ENCODE measurements around the gene OVAAL.

- no peak for TF ChIP-seq MAFK (IDR thresholded peaks at IDR 0.05; ENCODE audit: low read depth, low read length)
- TF ChIP-seq CTCF (IDR thresholded peaks at IDR 0.05; ENCODE audit: control extremely low read depth in 1 of 3, insufficient read depth in 1 of 3, low read depth in 1 of 3, low read length in 3 of 3) = no peak
- TF ChIP-seq EGR1 (IDR thresholded peaks at IDR 0.05; ENCODE audit: borderline replicate concordance, low read depth, low read length) = no peak
- TF ChIP-seq POLR2AphosphoS5 (IDR thresholded peaks at IDR 0.05; ENCODE audit: low read depth, low read length) = no peak
- no peak for TF ChIP-seq POLR2A (IDR thresholded peaks at IDR 0.05; ENCODE audit: control extremely low read depth in 1 of 2, low read depth in 2 of 2, low read length in 2 of 2)
- no peak for TF ChIP-seq JUND (IDR thresholded peaks at IDR 0.05; ENCODE audit: low read length)
- no peak for TF ChIP-seq CHD7 (IDR thresholded peaks at IDR 0.05; ENCODE audit: insufficient replicate concordance, low read length)
- no peak for TF ChIP-seq EP300 (IDR thresholded peaks at IDR 0.05; ENCODE audit: borderline replicate concordance in 1 of 2, low read depth in 2 of 2, low read length in 2 of 2)
- TF ChIP-seq USF2 (IDR thresholded peaks at IDR 0.05; ENCODE audit: low read length) = no peak
- TF ChIP-seq SIN3A (conservative IDR thresholded peaks at IDR 0.05 in 1 of 2, IDR thresholded peaks at IDR 0.05 in 1 of 2; ENCODE audit: low read depth in 1 of 2, low read length in 2 of 2) = no peak
- TF ChIP-seq KDM5A (IDR thresholded peaks at IDR 0.05; ENCODE audit: low read length) = no peak
- no peak for TF ChIP-seq HDAC6 (IDR thresholded peaks at IDR 0.05; ENCODE audit: low read depth, low read length)
- no peak for TF ChIP-seq ZNF274 (IDR thresholded peaks at IDR 0.05; ENCODE audit: borderline replicate concordance, extremely low read depth, low read length)
Observed at GRCh38 chr1:180572760-180573159, 14.0 kb downstream of the OVAAL start.
